Endothelial cell of hepatic sinusoid (primary cell): ENCODE measurements around the gene INAVA.
"Not testable (repeated sequence)": the region's sequence is repeated elsewhere in the genome, so short reads cannot be mapped to it uniquely, and the experiment has no call there.

Experiments
- in situ Hi-C: cut with HindIII; loops from 2 replicates; pipeline ENCODE4 v1.10.0; 2017; ENCODE audit warnings: low sequenced_read_pairs

INAVA gene

GRCh38 chr1:200916681-200917080 is 22.0 kb downstream of the INAVA start:
- in situ Hi-C loops = no loop called here

GRCh38 chr1:200917291-200917817 is 22.7 kb downstream of the INAVA start:
- in situ Hi-C loops = no loop called here

GRCh38 chr1:200918006-200918405 is 23.3 kb downstream of the INAVA start:
- in situ Hi-C loops = no loop called here

- in situ Hi-C loops = no loop called here
Observed at GRCh38 chr1:200919386-200919785, 24.7 kb downstream of the INAVA start.

- in situ Hi-C loops = loop anchor here (5.0 kb wide), 1 partner anchor 44 kb away; no protein-coding TSS in a partner anchor
Observed at GRCh38 chr1:200921571-200922110, 26.9 kb downstream of the INAVA start.

- in situ Hi-C loops = loop anchor here (5.0 kb wide), 1 partner anchor 45 kb away; no protein-coding TSS in a partner anchor
Observed at GRCh38 chr1:200922406-200922805, 27.7 kb downstream of the INAVA start.

- in situ Hi-C loops = loop anchor here (5.0 kb wide), 1 partner anchor 46 kb away; no protein-coding TSS in a partner anchor
Observed at GRCh38 chr1:200923601-200924000, 28.9 kb downstream of the INAVA start.

- in situ Hi-C loops = no loop called here
Observed at GRCh38 chr1:200925831-200926230, 31.1 kb downstream of the INAVA start.

- in situ Hi-C loops = no loop called here
Observed at GRCh38 chr1:200929530-200930278, 35.0 kb downstream of the INAVA start.

GRCh38 chr1:200930285-200930684 is 35.6 kb downstream of the INAVA start:
- in situ Hi-C loops = not testable (repeated sequence)

- in situ Hi-C loops = no loop called here
Observed at GRCh38 chr1:200931776-200932175, 37.1 kb downstream of the INAVA start.

GRCh38 chr1:200934676-200935245 is 40.1 kb downstream of the INAVA start:
- in situ Hi-C loops = no loop called here

- in situ Hi-C loops = not testable (repeated sequence)
Observed at GRCh38 chr1:200935286-200935962, 40.7 kb downstream of the INAVA start.

GRCh38 chr1:200938955-200939354 is 44.3 kb downstream of the INAVA start:
- in situ Hi-C loops = no loop called here

- in situ Hi-C loops = no loop called here
Observed at GRCh38 chr1:200945111-200945510, 50.4 kb downstream of the INAVA start.

GRCh38 chr1:200947059-200947566 is 52.4 kb downstream of the INAVA start:
- in situ Hi-C loops = no loop called here

- in situ Hi-C loops = no loop called here
Observed at GRCh38 chr1:200949626-200950025, 54.9 kb downstream of the INAVA start.

- in situ Hi-C loops = no loop called here
Observed at GRCh38 chr1:200951016-200951415, 56.3 kb downstream of the INAVA start.

- in situ Hi-C loops = no loop called here
Observed at GRCh38 chr1:200954434-200954833, 59.7 kb downstream of the INAVA start.

- in situ Hi-C loops = no loop called here
Observed at GRCh38 chr1:200958597-200958996, 63.9 kb downstream of the INAVA start.

- in situ Hi-C loops = no loop called here
Observed at GRCh38 chr1:200959411-200959921, 64.8 kb downstream of the INAVA start.
